ENCODE measurements around the gene TMEM242. TPM values are rescaled to one million over a fixed set of nuclear protein-coding genes. Genes with fewer than 3 reads are reported as not detected.

The TMEM242 gene
- total and polyA plus RNA-seq, 10 of the 15 experiments (the other 5 are each of a cell fraction or from before 2014, with no cell fraction given) = 2.8 to 9.8 (median 5.5) TPM

DNA sequence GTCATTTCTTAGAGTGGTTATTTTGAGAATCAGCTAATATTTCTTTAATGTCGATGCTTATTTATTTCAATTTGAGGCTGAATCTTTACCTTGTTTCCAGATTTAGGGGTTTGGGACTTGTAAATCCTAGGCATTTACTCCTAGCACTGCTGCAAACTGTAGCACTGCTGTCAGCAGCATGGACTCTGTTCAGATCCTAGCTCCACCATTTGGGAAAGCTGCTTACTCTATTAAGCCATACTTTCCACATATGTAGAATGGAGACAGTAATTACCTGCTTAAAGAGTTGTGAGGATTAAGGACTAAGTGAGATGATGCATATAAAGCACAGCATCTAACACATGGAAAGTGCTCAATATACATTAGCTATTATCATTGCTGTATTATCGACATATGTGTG, 28.7 kb downstream of the TMEM242 start (continued):
- TF ChIP-seq, protein P1, sequence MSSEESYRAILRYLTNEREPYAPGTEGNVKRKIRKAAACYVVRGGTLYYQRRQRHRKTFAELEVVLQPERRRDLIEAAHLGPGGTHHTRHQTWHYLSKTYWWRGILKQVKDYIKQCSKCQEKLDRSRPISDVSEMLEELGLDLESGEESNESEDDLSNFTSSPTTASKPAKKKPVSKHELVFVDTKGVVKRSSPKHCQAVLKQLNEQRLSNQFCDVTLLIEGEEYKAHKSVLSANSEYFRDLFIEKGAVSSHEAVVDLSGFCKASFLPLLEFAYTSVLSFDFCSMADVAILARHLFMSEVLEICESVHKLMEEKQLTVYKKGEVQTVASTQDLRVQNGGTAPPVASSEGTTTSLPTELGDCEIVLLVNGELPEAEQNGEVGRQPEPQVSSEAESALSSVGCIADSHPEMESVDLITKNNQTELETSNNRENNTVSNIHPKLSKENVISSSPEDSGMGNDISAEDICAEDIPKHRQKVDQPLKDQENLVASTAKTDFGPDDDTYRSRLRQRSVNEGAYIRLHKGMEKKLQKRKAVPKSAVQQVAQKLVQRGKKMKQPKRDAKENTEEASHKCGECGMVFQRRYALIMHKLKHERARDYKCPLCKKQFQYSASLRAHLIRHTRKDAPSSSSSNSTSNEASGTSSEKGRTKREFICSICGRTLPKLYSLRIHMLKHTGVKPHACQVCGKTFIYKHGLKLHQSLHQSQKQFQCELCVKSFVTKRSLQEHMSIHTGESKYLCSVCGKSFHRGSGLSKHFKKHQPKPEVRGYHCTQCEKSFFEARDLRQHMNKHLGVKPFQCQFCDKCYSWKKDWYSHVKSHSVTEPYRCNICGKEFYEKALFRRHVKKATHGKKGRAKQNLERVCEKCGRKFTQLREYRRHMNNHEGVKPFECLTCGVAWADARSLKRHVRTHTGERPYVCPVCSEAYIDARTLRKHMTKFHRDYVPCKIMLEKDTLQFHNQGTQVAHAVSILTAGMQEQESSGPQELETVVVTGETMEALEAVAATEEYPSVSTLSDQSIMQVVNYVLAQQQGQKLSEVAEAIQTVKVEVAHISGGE (CRISPR knock-in tag; IDR thresholded peaks at IDR 0.05) = no peak
- no peak for TF ChIP-seq SP1 (IDR thresholded peaks at IDR 0.05; ENCODE audit: low read depth, low read length)
- no peak for TF ChIP-seq GATAD2B (conservative IDR thresholded peaks at IDR 0.05; ENCODE audit: low read depth)

DNA sequence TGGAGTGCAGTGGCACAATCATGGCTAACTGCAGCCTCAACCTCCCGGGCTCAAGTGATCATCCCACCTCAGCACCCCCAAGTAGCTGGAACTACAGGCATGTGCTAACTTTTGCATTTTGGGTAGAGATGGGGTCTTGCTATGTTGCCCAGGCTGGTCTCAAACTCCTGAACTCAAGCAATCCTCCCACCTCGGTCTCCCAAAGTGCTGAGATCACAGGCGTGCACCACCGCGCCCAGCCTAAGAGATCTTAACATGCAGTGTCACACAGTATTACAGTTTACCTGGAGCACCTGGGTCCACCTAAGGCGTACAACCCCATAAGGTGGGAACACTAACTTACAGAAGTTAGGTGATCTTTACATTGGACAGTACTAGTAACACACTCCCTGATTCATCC, 29.5 kb downstream of the TMEM242 start:
- Histone ChIP-seq H3K4me2 (ENCODE audit: control insufficient read depth, insufficient read depth) (no peak overlapping the region), H3K4me3 (no peak overlapping the region), H3K4me1 (ENCODE audit: control insufficient read depth, insufficient read depth, low read length) (no peaks in the 10 kb centered on the region), H3K9me3 (replicated peaks; ENCODE audit: control insufficient read depth, insufficient read depth, low read length) (no peaks in the 10 kb centered on the region), H3K79me2 (ENCODE audit: control insufficient read depth, insufficient read depth, low read length) (no peaks in the 10 kb centered on the region), H2AFZ (ENCODE audit: control insufficient read depth, low read depth, low read length) (no peak overlapping the region), H3K36me3 (ENCODE audit: control insufficient read depth in 2 of 2, insufficient read depth in 2 of 2, low read length in 1 of 2) (peaks cover 0 to 2% of the 10 kb centered on the region in 2 experiments; a peak in 2 of 4 replicates), H4K20me1 (ENCODE audit: control insufficient read depth, insufficient read depth) (no peaks in the 10 kb centered on the region), H3K9ac (ENCODE audit: control insufficient read depth, insufficient read depth, low read length) (no peak overlapping the region), H3K27ac (ENCODE audit: control insufficient read depth, insufficient read depth) (no peak overlapping the region), H3K27me3 (replicated peaks in 1 of 2; ENCODE audit: control insufficient read depth in 2 of 2, insufficient read depth in 2 of 2, low read length in 1 of 2) (no peaks in the 10 kb centered on the region)
- FAIRE-seq (no peak), ATAC-seq (no peak), DNase-seq (ENCODE audit: low read depth, low spot score) (no peak)
- WGBS (ENCODE audit: insufficient coverage, insufficient replicate concordance, low lambda C conversion rate, missing lambda C conversion rate) = 82% methylated on average over 6 of the region's 6 CpGs
- ChIA-PET RAD21 (ENCODE audit: unreplicated experiment) (no interaction called here), POLR2A (no interaction called here), CTCF (no interaction called here), SMC1A (ENCODE audit: uncharacterized antibody, unreplicated experiment) (no interaction called here)
- no TSS peak for BruUV-seq (replicated peaks)
- in situ Hi-C loops (cut with MboI) (no loop called here), intact Hi-C loops (cut with micrococcal nuclease; ENCODE audit: unreplicated experiment) (no loop called here)
- TF ChIP-seq, protein P2, sequence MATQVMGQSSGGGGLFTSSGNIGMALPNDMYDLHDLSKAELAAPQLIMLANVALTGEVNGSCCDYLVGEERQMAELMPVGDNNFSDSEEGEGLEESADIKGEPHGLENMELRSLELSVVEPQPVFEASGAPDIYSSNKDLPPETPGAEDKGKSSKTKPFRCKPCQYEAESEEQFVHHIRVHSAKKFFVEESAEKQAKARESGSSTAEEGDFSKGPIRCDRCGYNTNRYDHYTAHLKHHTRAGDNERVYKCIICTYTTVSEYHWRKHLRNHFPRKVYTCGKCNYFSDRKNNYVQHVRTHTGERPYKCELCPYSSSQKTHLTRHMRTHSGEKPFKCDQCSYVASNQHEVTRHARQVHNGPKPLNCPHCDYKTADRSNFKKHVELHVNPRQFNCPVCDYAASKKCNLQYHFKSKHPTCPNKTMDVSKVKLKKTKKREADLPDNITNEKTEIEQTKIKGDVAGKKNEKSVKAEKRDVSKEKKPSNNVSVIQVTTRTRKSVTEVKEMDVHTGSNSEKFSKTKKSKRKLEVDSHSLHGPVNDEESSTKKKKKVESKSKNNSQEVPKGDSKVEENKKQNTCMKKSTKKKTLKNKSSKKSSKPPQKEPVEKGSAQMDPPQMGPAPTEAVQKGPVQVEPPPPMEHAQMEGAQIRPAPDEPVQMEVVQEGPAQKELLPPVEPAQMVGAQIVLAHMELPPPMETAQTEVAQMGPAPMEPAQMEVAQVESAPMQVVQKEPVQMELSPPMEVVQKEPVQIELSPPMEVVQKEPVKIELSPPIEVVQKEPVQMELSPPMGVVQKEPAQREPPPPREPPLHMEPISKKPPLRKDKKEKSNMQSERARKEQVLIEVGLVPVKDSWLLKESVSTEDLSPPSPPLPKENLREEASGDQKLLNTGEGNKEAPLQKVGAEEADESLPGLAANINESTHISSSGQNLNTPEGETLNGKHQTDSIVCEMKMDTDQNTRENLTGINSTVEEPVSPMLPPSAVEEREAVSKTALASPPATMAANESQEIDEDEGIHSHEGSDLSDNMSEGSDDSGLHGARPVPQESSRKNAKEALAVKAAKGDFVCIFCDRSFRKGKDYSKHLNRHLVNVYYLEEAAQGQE (IDR thresholded peaks at IDR 0.05; ENCODE audit: low read depth, low read length) = no peak
- TF ChIP-seq, protein P3, sequence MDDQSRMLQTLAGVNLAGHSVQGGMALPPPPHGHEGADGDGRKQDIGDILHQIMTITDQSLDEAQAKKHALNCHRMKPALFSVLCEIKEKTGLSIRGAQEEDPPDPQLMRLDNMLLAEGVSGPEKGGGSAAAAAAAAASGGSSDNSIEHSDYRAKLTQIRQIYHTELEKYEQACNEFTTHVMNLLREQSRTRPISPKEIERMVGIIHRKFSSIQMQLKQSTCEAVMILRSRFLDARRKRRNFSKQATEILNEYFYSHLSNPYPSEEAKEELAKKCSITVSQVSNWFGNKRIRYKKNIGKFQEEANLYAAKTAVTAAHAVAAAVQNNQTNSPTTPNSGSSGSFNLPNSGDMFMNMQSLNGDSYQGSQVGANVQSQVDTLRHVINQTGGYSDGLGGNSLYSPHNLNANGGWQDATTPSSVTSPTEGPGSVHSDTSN (IDR thresholded peaks at IDR 0.05; ENCODE audit: insufficient replicate concordance, low read depth, low read length) = no peak
- TF ChIP-seq TBL1XR1 (IDR thresholded peaks at IDR 0.05; ENCODE audit: low read depth, low read length) (no peak), MXI1 (IDR thresholded peaks at IDR 0.05; ENCODE audit: low read depth, low read length) (no peak), CBX5 (IDR thresholded peaks at IDR 0.05; ENCODE audit: low read depth) (no peak), SREBF2 (IDR thresholded peaks at IDR 0.05; ENCODE audit: low read length) (no peak), SIN3A (IDR thresholded peaks at IDR 0.05; ENCODE audit: low read depth, low read length) (no peak), KAT2A (conservative IDR thresholded peaks at IDR 0.05; ENCODE audit: control insufficient read depth, low read depth, low read length) (no peak)
- TF ChIP-seq, protein P4, sequence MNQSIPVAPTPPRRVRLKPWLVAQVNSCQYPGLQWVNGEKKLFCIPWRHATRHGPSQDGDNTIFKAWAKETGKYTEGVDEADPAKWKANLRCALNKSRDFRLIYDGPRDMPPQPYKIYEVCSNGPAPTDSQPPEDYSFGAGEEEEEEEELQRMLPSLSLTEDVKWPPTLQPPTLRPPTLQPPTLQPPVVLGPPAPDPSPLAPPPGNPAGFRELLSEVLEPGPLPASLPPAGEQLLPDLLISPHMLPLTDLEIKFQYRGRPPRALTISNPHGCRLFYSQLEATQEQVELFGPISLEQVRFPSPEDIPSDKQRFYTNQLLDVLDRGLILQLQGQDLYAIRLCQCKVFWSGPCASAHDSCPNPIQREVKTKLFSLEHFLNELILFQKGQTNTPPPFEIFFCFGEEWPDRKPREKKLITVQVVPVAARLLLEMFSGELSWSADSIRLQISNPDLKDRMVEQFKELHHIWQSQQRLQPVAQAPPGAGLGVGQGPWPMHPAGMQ (IDR thresholded peaks at IDR 0.05; ENCODE audit: borderline replicate concordance) = no peak
